Mesothelial cell of epicardium (in vitro differentiated cells): ENCODE data around the gene IFT43. TPM values are rescaled to one million over a fixed set of nuclear protein-coding genes. Genes with fewer than 3 reads are reported as not detected.

ENCODE experiments used
- DNase-seq, 2 experiments: peaks; one replicate each; pipeline ENCODE4 v3.0.0; 2021; ENCODE audit warnings: low spot score in 2 of 2; ENCODE audit not compliant: unreplicated experiment in 2 of 2
- H3K27ac Mint-ChIP-seq: 2 replicates; pipeline ENCODE4 v1.8.0; 2021; ENCODE audit warnings: mixed read lengths
- H3K27me3 Mint-ChIP-seq: 2 replicates; pipeline ENCODE4 v1.8.0; 2021; ENCODE audit warnings: low read depth, mixed read lengths
- H3K36me3 Mint-ChIP-seq: 2 replicates; pipeline ENCODE4 v1.8.0; 2021; ENCODE audit warnings: mixed read lengths
- H3K4me1 Mint-ChIP-seq: 2 replicates; pipeline ENCODE4 v1.8.0; 2021; ENCODE audit warnings: mixed read lengths
- H3K4me3 Mint-ChIP-seq: 2 replicates; pipeline ENCODE4 v1.8.0; 2021; ENCODE audit warnings: mild to moderate bottlenecking, moderate library complexity, mixed read lengths
- H3K9me3 Mint-ChIP-seq: 2 replicates; pipeline ENCODE4 v1.8.0; 2021; ENCODE audit warnings: mixed read lengths
- CTCF ChIP-seq: fragments of 200-600 bp; sonication (generic); IDR thresholded peaks from one replicate; pipeline ENCODE4 v1.5.0; 2021; ENCODE audit warnings: antibody characterized with exemption; ENCODE audit not compliant: unreplicated experiment
- total RNA-seq: library from RNA; stranded (reverse); gene quantifications from 3 replicates; pipeline ENCODE4 v1.2.1, GENCODE V29; 2021

Gene IFT43
- total RNA-seq, 1 donor from 2014 or later = 46.0 TPM

DNA sequence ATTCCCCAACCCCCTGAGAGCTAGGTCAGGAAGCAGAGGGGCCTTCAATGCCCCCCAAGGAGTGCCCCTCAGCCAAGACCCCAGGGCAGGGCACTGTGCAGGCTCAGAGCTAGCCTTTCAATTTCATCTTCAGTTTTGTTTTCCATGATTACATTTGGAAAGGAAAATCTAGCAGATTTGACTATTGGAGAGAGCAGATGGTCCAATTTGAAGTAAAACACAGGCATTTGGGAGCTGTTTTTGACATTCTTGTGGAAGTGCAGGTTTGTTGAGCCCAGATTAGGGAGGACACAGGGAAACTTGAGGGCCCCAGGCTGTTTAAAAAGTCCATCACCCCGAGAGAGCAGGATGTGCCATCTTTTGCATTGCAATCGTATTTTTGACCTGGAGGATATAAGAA, 107.5 kb downstream of the IFT43 start:
- H3K27me3 Mint-ChIP-seq = no peaks in the 10 kb centered on the region
- H3K4me3 Mint-ChIP-seq = no peak overlapping the region
- H3K9me3 Mint-ChIP-seq = no peaks in the 10 kb centered on the region
- DNase-seq = no peak
- no peaks in the 10 kb centered on the region for H3K36me3 Mint-ChIP-seq
- no peak for TF ChIP-seq CTCF
- peaks cover 19% of the 10 kb centered on the region for H3K4me1 Mint-ChIP-seq
- no peak overlapping the region for H3K27ac Mint-ChIP-seq

- Mint-ChIP-seq H3K4me3 (no peak overlapping the region), H3K9me3 (no peaks in the 10 kb centered on the region), H3K27ac (no peak overlapping the region), H3K27me3 (peaks cover 2% of the 10 kb centered on the region), H3K36me3 (no peaks in the 10 kb centered on the region), H3K4me1 (peaks cover 6% of the 10 kb centered on the region)
- no peak for TF ChIP-seq CTCF
- DNase-seq = no peak
Observed at GRCh38 chr14:76096257-76096656, 110.7 kb downstream of the IFT43 start.

- Mint-ChIP-seq H3K4me3 (no peak overlapping the region), H3K9me3 (no peaks in the 10 kb centered on the region), H3K36me3 (no peaks in the 10 kb centered on the region), H3K4me1 (peaks cover 14% of the 10 kb centered on the region), H3K27ac (no peak overlapping the region), H3K27me3 (peaks cover 2% of the 10 kb centered on the region)
- DNase-seq = no peak
- TF ChIP-seq CTCF = no peak
Observed at GRCh38 chr14:76097547-76097946, 112.0 kb downstream of the IFT43 start.

GRCh38 chr14:76098047-76098446, 112.5 kb downstream of the IFT43 start:
- no peaks in the 10 kb centered on the region for H3K9me3 Mint-ChIP-seq
- H3K27ac Mint-ChIP-seq = no peak overlapping the region
- H3K27me3 Mint-ChIP-seq = peaks cover 2% of the 10 kb centered on the region
- H3K4me3 Mint-ChIP-seq = no peak overlapping the region
- peaks cover 14% of the 10 kb centered on the region for H3K4me1 Mint-ChIP-seq
- no peak for TF ChIP-seq CTCF
- H3K36me3 Mint-ChIP-seq = no peaks in the 10 kb centered on the region
- no peak for DNase-seq

- no peak for DNase-seq
- peaks cover 2% of the 10 kb centered on the region for H3K27me3 Mint-ChIP-seq
- no peak overlapping the region for H3K27ac Mint-ChIP-seq
- no peak for TF ChIP-seq CTCF
- H3K9me3 Mint-ChIP-seq = no peaks in the 10 kb centered on the region
- H3K36me3 Mint-ChIP-seq = no peaks in the 10 kb centered on the region
- no peak overlapping the region for H3K4me3 Mint-ChIP-seq
- H3K4me1 Mint-ChIP-seq = peaks cover 14% of the 10 kb centered on the region
Observed at GRCh38 chr14:76098916-76099675, 113.5 kb downstream of the IFT43 start.

DNA sequence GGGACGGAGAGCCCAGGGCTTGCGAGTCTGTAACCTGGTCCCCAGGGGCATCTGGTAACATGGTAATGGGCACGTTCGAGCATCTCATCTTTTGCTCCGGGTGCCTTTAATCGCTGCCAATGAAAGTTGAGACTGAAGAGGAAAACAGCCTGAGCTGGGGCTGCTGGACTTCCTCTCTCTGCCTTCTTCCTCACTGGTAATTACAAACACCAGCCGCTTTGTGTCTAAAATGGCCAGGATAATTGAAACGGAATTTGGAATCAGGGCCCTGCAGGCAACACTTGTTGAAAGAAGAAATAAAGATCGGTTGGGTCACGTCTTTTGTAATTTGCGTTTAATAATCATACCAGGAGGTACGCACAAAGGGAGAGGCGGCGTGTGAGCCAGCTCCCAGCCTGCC, 114.7 kb downstream of the IFT43 start:
- H3K27ac Mint-ChIP-seq = no peak overlapping the region
- peaks cover 14% of the 10 kb centered on the region for H3K4me1 Mint-ChIP-seq
- H3K4me3 Mint-ChIP-seq = no peak overlapping the region
- H3K36me3 Mint-ChIP-seq = no peaks in the 10 kb centered on the region
- no peak for DNase-seq
- no peak for TF ChIP-seq CTCF
- no peaks in the 10 kb centered on the region for H3K9me3 Mint-ChIP-seq
- H3K27me3 Mint-ChIP-seq = peaks cover 6% of the 10 kb centered on the region
